Small intestine (tissue), 7 donors: ENCODE results near the gene PSMB3. TPM values are rescaled to one million over a fixed set of nuclear protein-coding genes. Genes with fewer than 3 reads are reported as not detected.
"Not testable (repeated sequence)": the region's sequence is repeated elsewhere in the genome, so short reads cannot be mapped to it uniquely, and the experiment has no call there.

Source experiments
- DNase-seq, 2 donors: peaks; one replicate each; pipeline versions ENCODE4 v3.0.0 to v3.0.0-alpha.2; 2013
- FAIRE-seq: peaks from 2 replicates; lab custom pipeline; 2012; peaks lifted over from hg19 to GRCh38; lab: Jason Lieb, UNC
- H3K27ac ChIP-seq, 3 donors: one replicate each; pipeline ENCODE4 v1.5.1; 2013; ENCODE audit warnings: low read length in 2 of 3, mild to moderate bottlenecking in 2 of 3, control low read depth in 1 of 3, inconsistent platforms in 1 of 3, low read depth in 1 of 3, moderate library complexity in 1 of 3
- H3K27me3 ChIP-seq, 3 donors: one replicate each; pipeline ENCODE4 v1.6.1; 2013; ENCODE audit warnings: low read length in 3 of 3, inconsistent platforms in 1 of 3; ENCODE audit not compliant: control insufficient read depth in 3 of 3, insufficient read depth in 3 of 3
- H3K36me3 ChIP-seq, 3 donors: one replicate each; pipeline ENCODE4 v1.6.1; 2013; ENCODE audit warnings: low read length in 3 of 3, inconsistent platforms in 1 of 3, low read depth in 1 of 3, mild to moderate bottlenecking in 1 of 3, moderate library complexity in 1 of 3; ENCODE audit not compliant: control insufficient read depth in 3 of 3, insufficient read depth in 2 of 3
- H3K4me1 ChIP-seq, 3 donors: one replicate each; pipeline ENCODE4 v1.6.1; 2013; ENCODE audit warnings: low read length in 2 of 3, inconsistent platforms in 1 of 3, low read depth in 1 of 3, mild to moderate bottlenecking in 1 of 3, moderate library complexity in 1 of 3; ENCODE audit not compliant: control insufficient read depth in 3 of 3, insufficient read depth in 2 of 3
- H3K4me3 ChIP-seq, 3 donors: one replicate each; pipeline ENCODE4 v1.5.1; 2013; ENCODE audit warnings: low read length in 3 of 3, control low read depth in 1 of 3, inconsistent platforms in 1 of 3, low read depth in 1 of 3, mild to moderate bottlenecking in 1 of 3, moderate library complexity in 1 of 3
- H3K9me3 ChIP-seq, 2 donors: one replicate each; pipeline ENCODE4 v1.6.1; 2013; ENCODE audit warnings: low read depth in 1 of 2, low read length in 1 of 2; ENCODE audit not compliant: control insufficient read depth in 2 of 2, insufficient read depth in 1 of 2
- WGBS, 3 donors: extraction: QIAGEN DNeasy Blood & Tissue Kit; methylation state at CpG; one replicate each; pipeline ENCODE4 v1.1.7; 2013; 5-methylcytosine and 5-hydroxymethylcytosine counted together
- polyA plus RNA-seq, 4 donors: library from polyadenylated mRNA; stranded (reverse) in 3 of 4; unstranded in 1 of 4; fragments of 200-250 nt in 3 of 4; fragments of 120-200 nt in 1 of 4; gene quantifications; one replicate each; pipeline versions ENCODE4 v1.2.1 to v1.2.3, GENCODE V29; 2013
- donor health status: healthy with polysubstance abuse.
- donor health status: control.
- donor health status: control.
- donor health status: Bipolar disorder and iron deficiency.
- donor health status: healthy.

Gene PSMB3
- polyA plus RNA-seq, 4 donors: 114 to 310 (median 248) TPM

DNA sequence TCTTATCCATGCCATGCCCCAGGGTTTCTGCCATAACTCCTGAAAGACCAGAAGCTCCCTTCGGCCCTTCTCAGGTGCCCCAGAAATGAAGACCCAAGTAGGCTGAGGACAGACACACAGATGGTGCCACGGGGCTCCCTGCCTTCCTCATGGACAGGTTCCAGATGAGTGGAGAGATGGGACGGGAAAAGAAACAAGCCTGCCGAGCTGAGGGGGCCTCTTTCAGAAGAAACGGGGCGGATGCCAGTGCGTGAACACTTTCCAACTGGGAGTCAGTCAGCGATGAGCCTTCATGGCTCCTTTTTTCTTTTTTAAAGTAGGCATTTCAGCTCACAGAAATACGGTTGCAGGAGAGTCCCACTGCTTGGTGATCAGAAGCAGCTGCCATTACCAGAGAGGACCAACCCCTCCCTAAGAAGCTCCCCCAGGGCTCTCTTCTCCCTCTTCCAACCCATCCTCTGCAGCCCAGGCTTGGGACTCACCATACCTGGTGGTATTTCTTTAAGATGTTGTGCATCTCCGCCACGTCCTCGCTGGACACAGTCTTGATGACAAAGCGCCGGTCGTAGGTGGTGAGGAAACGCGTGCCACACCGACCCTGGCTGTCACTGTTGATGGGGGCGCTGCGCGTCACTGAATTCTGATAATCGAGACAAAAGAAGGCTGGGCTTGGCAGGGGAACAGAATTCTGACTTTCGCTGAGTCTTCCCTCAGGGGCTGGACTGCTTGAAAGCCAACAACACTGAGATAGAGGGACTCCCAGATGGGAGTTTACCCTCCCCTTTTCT, 27.6 kb downstream of the PSMB3 start:
- Histone ChIP-seq H3K36me3 (peaks cover 15 to 94% (median 19%) of the 10 kb centered on the region in 3 donors), H3K27ac (no peak overlapping the region), H3K9me3 (no peaks in the 10 kb centered on the region), H3K4me3 (no peak overlapping the region), H3K4me1 (no peaks in the 10 kb centered on the region), H3K27me3 (no peaks in the 10 kb centered on the region)
- WGBS, 3 donors: 92 to 93% (median 93%) methylated on average over 23 of the region's 23 CpGs
- DNase-seq (no peak), FAIRE-seq (no peak)

- no peak for DNase-seq
- no peaks in the 10 kb centered on the region for H3K27me3 ChIP-seq
- 88 to 92% (median 92%) methylated on average over 3 of the region's 3 CpGs for WGBS, 3 donors
- H3K4me3 ChIP-seq: no peak overlapping the region
- H3K4me1 ChIP-seq: no peaks in the 10 kb centered on the region
- peaks cover 9 to 85% (median 15%) of the 10 kb centered on the region in 3 donors for H3K36me3 ChIP-seq
- no peak for FAIRE-seq
- no peak overlapping the region for H3K27ac ChIP-seq
- no peaks in the 10 kb centered on the region for H3K9me3 ChIP-seq
Observed at GRCh38 chr17:38783227-38783626, 30.7 kb downstream of the PSMB3 start.

DNA sequence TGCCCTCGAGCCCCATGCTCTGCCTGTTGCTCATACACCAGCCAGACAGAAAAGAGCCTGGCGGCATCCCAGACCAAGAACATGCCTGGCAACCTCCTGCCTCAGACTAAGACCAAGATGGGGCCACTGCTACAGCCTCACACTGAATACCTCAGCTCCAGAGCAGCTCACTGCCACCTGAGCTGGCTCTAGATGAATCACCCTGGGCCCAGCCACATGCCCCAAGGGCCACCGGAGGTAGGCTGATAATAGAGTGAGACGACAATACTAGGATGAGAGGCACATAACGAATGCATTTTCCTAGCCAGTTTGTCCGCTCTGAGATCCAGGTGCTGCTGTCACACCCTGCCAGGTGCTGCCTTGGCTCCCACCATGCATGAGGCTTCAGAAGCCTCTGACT, 33.8 kb downstream of the PSMB3 start:
- no peaks in the 10 kb centered on the region for H3K27me3 ChIP-seq
- H3K4me3 ChIP-seq: no peak overlapping the region
- peaks cover 6 to 59% (median 7%) of the 10 kb centered on the region in 3 donors for H3K36me3 ChIP-seq
- H3K27ac ChIP-seq: no peak overlapping the region
- FAIRE-seq (no peak), DNase-seq (no peak)
- 72 to 87% (median 86%) methylated on average over 6 of the region's 6 CpGs for WGBS, 3 donors
- H3K4me1 ChIP-seq: peaks cover 0 to 3% (median 0%) of the 10 kb centered on the region in 3 donors
- H3K9me3 ChIP-seq: no peaks in the 10 kb centered on the region

DNA sequence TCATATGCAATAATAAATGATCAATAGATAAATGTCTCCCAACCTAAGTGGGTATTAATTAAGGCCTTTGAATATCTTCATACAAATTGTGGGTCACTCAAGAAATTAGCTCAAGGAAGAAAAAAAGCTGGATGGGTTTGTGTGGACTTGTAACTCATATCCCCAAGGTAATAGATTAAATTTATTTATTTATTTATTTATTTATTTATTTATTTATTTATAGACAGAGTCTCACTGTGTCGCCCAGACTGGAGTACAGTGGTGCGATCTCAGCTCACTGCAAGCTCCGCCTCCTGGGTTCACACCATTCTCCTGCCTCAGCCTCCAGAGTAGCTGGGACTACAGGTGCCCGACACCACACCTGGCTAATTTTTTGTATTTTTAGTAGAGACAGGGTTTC, 35.5 kb downstream of the PSMB3 start:
- H3K36me3 ChIP-seq: peaks cover 5 to 55% (median 6%) of the 10 kb centered on the region in 3 donors
- H3K27me3 ChIP-seq, H3K9me3 ChIP-seq, H3K27ac ChIP-seq, FAIRE-seq, H3K4me3 ChIP-seq, H3K4me1 ChIP-seq, DNase-seq: not testable (repeated sequence)
- WGBS, 3 donors: 96 to 99% (median 98%) methylated on average over 4 of the region's 4 CpGs

GRCh38 chr17:38789185-38789584, 36.6 kb downstream of the PSMB3 start:
- DNase-seq (no peak), FAIRE-seq (no peak)
- H3K27ac ChIP-seq: no peak overlapping the region
- no peaks in the 10 kb centered on the region for H3K27me3 ChIP-seq
- peaks cover 2 to 49% (median 6%) of the 10 kb centered on the region in 3 donors for H3K36me3 ChIP-seq
- no peak overlapping the region for H3K4me3 ChIP-seq
- 6 to 13% (median 12%) methylated on average over 1 of the region's 1 CpG for WGBS, 3 donors
- H3K4me1 ChIP-seq: peaks cover 0 to 3% (median 0%) of the 10 kb centered on the region in 3 donors
- no peaks in the 10 kb centered on the region for H3K9me3 ChIP-seq

GRCh38 chr17:38790148-38790707, 37.7 kb downstream of the PSMB3 start:
- 78 to 91% (median 86%) methylated on average over 13 of the region's 13 CpGs for WGBS, 3 donors
- not testable (repeated sequence) for DNase-seq, H3K27ac ChIP-seq, H3K27me3 ChIP-seq, H3K4me1 ChIP-seq, FAIRE-seq, H3K4me3 ChIP-seq, H3K9me3 ChIP-seq
- peaks cover 2 to 45% (median 2%) of the 10 kb centered on the region in 3 donors for H3K36me3 ChIP-seq

DNA sequence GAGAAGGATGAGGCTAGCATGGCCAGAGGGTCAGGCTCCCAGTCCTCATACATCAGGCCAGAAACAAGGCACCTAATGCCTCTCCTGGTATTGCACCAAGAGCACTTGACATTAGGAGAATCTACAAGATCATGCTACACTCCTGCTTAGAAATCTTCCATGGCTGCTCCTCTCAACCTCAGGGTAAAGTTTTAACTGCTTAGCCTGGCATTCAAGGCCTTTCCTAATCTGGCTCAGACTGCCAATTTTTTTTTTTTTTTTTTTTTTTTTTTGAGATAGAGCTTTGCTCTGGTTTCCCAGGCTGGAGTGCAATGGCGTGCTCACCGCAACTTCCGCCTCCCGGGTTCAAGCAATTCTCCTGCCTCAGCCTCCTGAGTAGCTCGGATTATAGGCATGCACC, 38.6 kb downstream of the PSMB3 start:
- H3K4me3 ChIP-seq: no peak overlapping the region
- 98 to 100% (median 98%) methylated on average over 5 of the region's 5 CpGs for WGBS, 3 donors
- H3K27me3 ChIP-seq: no peaks in the 10 kb centered on the region
- H3K36me3 ChIP-seq: peaks cover 0 to 43% (median 2%) of the 10 kb centered on the region in 3 donors
- no peak overlapping the region for H3K27ac ChIP-seq
- H3K9me3 ChIP-seq: no peaks in the 10 kb centered on the region
- H3K4me1 ChIP-seq: peaks cover 0 to 11% (median 0%) of the 10 kb centered on the region in 3 donors
- FAIRE-seq (no peak), DNase-seq (no peak)

GRCh38 chr17:38794221-38794620, 41.7 kb downstream of the PSMB3 start:
- H3K9me3 ChIP-seq: no peaks in the 10 kb centered on the region
- H3K27ac ChIP-seq: no peak overlapping the region
- WGBS, 3 donors: 97 to 98% (median 97%) methylated on average over 5 of the region's 5 CpGs
- H3K27me3 ChIP-seq: no peaks in the 10 kb centered on the region
- no peak for DNase-seq
- no peak overlapping the region for H3K4me3 ChIP-seq
- no peak for FAIRE-seq
- peaks cover 0 to 30% (median 2%) of the 10 kb centered on the region in 3 donors for H3K36me3 ChIP-seq
- peaks cover 11 to 33% (median 12%) of the 10 kb centered on the region in 3 donors for H3K4me1 ChIP-seq
